Measurements from ENCODE around the gene LYZL6. TPM values are rescaled to one million over a fixed set of nuclear protein-coding genes. Genes with fewer than 3 reads are reported as not detected.
A peak's percentile ranks its signal among the peaks of the same experiment; 100 is the strongest.
"Not testable (repeated sequence)": the region's sequence is repeated elsewhere in the genome, so short reads cannot be mapped to it uniquely, and the experiment has no call there.

Gene LYZL6
- total RNA-seq, 1 experiment from 2014 or later, result not detected

DNA sequence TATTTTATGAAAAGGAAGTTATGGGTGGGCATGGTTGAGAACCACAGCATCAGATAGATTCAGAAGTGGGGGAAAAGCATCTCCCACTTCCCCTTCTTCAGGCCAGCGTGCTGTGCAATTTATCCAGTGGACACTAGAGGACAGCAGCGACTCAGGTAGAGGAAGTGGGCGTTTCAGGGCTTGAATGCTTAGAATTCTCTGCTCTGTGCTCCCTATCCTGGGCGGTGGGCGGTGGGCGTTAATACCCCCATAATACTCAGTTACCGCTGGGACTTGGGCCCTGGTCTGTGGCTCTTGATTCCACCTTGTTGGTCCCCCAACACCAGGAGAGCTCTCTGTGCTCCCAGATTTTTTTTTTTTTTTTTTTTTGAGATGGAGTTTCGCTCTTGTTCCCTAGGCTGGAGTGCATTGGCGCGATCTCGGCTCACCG is 3.7 kb upstream of the LYZL6 start:
- peak; percentile 17 for DNase-seq (ENCODE audit: low read depth)

DNA sequence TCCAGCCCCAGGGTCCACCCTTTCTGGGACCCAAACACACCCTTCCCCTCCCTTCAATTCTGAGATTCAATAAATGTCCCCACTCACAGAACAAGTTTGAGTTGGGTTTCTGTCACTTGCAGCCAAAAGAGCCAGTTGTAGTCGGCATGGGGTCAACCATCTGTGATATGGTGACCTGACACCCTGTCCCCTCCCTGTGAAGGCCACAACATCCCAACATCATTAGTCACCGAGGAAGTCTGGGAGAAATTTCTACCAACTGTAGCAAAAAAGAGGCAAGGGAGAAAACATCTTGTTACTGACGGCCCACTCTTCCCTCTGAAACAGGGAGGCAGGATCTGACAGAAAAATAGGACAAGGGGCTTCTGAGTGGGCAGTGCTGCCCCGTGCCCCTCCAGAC is 638 bp upstream of the LYZL6 start:
- DNase-seq (ENCODE audit: low read depth), result peak; percentile 20

DNA sequence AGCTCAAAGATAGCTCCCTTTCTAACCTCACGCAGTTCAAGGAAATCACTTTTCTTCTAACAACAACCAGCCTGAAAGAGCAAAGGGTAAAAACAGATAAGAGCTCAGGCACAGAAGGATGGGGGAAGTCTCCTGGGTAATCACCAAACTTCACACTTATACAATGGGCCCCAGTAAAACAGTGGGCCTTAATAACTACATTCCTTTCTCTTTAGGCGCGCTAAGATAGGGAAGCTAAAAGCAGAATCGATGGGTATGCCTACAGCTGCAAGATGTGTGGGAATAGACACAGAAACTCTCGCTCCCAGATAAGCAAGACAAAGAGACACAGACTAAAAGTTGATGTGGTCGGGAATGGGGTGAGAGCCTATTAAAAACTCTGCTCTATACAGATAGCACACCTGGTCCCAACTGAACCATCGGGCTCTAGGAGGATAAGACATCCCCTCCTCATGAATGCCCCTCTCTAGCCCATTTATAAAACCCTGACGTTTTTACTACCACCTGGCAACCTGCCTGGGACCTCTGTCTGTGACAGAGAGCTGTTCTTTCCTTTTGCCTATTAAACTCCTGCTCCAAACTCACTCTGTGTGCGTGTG is 826 bp downstream of the LYZL6 start:
- DNase-seq (ENCODE audit: low read depth), result no peak

DNA sequence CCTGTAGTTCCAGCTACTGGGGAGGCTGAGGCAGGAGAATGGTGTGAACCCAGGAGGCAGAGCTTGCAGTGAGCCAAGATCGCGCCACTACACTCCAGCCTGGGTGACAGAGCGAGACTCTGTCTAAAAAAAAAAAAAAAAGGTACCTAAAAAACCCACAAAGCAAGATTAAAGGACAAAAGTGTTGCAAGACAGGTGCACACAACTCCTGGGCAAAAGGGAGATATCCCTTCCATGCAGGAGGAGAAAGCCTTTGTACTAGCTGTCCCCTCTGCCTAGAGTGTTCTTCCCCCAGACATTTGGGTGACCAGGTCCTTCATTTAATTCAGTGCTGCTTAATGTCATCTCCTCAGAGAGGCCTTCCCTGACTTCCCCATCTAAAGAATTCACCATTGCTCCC is 5.0 kb downstream of the LYZL6 start:
- DNase-seq (ENCODE audit: low read depth), result not testable (repeated sequence)

DNA sequence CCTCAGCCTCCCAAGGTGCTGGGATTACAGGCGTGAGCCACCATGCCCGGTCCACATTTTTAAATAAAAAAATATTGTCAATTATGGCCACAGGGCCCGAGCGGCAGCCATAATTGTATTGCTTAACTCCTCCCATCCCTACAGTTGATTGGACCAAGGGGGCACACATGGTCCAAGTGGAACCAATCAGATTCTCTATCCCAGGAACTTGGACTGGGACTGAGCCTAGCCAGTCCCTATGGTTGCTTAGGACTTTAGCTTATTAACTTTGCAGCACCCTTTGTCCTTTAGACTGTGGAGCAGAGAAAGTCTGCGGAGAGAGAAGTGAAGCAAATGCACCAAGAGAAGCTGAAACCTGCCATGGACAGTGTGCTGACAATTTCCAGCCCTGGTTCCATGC is 7.5 kb downstream of the LYZL6 start:
- no peak for DNase-seq (ENCODE audit: low read depth)

DNA sequence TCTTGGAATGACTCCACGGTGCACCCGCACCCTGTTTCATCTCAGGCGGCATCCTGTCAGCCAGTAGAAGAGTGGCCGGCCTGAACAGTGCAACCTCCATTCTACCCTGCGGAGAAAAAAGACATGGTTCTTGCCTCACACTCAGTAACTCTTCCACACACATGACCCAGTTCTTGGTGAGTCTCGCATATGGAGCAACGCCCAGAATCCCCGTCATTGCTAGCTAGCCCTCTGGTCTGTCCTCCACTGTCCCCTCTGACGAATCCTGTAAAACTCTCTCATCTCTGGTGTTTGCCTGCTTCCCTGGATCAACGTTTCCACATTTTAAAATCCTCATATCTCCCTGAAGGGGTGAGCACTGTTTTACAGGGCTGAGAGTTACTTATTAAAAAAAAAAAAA is 8.8 kb downstream of the LYZL6 start:
- DNase-seq (ENCODE audit: low read depth), result no peak

DNA sequence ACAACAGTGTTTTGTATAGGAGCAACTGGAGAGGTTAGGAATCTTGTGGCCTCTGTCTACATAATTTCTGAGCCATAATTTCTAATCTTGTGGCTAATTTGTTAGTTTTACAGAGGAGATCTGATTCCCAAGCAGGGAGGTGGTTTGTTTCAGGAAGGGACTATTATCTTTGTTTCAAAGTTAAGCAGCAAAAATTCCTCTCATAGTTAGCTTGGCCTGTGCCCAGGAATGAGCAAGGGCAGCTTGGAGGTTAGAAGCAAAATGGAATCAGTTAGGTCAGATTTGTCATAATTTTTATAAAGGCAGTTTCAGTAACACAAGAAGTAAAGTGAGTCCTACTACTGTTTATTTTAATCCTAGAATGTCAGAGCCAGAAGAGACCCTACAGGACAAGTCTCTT is 10.9 kb downstream of the LYZL6 start:
- DNase-seq (ENCODE audit: low read depth), result no peak

DNA sequence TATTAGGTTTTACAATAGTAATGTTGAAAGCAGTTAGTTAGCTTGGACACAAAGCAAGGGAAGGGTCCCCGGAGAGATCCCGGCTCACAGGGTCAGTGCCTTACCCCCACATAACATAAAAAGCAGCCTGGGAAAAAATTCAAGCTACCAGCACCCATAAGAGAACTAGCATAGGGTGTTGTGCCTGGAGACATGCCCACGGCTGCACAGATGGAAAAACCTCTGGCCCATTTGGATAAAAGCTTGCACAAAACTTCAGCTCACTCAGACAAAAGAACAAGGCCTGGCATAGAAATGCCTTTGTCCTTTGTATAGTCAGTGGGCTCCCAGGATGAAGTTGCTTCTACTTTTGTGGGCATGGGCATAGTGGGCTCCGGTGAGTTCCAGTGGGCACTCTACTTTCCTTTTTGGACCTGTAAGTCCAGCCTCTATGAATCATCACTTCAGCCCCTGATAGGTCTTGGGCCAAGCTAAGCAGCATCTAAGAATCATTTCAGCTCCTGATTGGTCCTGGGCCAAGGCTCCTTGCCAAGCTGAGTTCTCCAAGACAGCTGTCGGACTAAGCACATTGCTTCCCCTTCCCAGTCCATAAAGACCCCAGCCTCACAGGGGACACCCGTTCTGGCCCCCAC is 11.6 kb downstream of the LYZL6 start:
- no peak for DNase-seq (ENCODE audit: low read depth)

DNA sequence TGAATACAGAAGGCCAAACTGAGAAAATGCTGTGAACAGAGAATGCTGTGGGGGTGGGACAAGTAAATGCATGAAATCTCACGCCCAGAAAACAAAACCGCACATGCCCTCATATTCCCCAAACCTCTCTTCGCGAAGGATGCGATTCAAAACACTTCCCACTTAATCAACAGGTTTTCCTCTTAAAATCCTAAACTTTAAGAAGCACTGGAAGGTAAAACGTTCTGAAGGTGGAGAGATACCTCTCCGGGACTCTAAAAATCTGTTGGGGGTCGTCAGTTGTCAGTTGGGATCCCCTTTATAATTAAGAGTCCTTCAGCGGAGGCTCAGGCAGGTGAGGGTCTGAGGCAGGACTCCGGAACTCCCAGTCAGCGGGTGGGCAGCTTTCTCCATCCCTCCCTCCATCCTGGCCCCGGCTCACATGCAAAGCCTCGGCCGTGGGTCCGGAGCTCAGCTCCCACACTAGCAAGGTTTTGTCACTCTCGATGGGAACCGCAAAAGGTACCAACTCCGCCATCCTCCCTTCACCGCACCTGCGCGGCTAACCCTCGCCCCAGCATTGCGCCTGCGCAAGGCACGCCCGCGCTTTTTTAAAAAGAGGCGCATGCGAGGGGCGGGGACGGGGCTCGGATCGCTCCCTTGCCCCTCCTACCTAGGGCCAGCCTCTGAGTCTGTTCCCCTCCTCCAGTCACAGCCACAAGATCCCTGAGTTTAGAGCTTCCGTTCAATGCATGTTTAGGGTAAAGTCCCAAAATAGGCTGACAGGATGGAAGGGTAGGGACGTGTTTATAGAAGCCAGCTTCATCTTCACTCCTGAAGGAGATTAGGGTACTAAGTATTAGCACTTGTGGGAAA is 13.1 kb downstream of the LYZL6 start, which contains the start of gene RDM1:
Gene RDM1, minus strand, starts transcription at position 563 of the 855 bp plus-strand sequence. Its CDS starts 46 bp downstream, at position 517.
- peak; percentile 55 for DNase-seq (ENCODE audit: low read depth)

DNA sequence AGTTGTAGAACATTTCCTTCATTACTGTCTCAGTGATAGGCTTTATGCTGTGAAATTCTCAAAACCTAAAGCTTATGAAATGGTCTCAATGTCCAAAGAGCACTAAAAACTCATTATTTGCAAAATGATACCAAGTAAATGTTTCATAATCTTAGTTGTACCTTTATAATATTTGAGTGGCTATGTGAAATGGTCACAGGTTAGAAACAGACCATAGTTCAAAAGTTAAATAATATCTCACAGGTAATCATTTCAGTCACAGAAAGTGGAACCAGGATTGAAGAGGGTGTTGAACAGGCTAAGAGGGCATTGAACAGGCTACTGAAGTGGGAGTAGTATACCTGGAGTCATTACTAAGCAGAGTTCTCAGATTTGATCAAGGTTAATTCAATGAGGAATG is 15.8 kb downstream of the LYZL6 start:
- no peak for DNase-seq (ENCODE audit: low read depth)

DNA sequence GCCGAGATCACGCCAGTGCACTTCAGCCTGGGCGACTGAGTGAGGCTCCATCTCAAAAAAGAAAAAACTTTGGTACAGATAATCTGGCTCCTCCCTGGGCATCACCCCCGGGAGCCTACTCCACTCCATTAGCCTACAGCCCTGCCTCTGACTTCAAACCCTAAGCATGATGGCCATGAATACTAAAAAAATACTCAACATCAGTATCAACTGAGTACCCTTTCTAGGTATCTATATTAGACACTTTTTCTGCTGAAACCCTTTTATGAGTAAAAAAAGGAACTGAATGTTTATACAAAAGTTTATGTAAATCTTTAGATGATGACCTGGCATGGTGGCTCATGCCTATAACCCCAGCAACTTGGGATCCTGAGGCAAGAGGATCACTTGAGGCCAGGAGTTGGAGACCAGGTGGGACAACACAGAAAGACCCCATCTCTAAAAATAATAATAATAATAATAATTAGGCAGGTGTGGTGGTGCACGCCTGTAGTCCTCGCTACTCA is 19.9 kb downstream of the LYZL6 start:
- DNase-seq (ENCODE audit: low read depth), result no peak

DNA sequence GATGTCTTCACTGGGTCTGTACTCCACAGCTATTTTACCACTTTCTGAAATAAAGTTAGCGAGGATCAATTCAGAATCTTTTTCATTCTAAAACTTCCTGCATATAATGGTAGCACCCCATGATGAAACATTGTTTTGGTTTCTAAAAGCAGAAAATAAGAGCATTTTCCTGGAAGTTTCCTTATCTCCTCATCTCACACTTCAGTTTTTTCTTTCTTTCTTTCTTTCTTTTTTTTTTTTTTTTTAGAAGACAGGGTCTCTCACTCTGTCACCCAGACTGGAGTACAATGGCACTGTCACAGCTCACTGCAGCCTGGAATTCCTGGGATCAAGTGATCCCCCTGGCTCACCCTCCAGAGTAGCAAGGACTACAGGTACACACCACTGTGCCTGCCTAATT is 23.3 kb downstream of the LYZL6 start:
- DNase-seq (ENCODE audit: low read depth), result no peak

DNA sequence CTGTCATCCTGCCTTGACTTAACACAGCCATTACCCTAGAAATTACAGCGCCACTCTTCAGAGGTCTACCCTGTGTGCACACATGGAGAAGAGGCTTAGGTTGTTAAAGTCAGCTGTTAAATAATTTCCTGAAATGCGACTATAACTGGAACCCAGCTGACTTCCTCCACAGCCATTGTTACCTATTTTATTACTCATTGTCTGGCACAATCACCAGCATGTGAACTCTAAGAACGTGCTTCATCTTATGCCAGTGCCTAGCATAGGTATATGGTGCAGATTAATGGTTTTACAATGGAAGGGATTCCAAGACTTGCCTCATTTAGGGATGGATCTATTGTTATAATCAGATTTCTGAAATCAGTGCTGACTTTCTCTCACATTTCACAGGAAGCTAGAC is 24.8 kb downstream of the LYZL6 start:
- DNase-seq (ENCODE audit: low read depth), result no peak

DNA sequence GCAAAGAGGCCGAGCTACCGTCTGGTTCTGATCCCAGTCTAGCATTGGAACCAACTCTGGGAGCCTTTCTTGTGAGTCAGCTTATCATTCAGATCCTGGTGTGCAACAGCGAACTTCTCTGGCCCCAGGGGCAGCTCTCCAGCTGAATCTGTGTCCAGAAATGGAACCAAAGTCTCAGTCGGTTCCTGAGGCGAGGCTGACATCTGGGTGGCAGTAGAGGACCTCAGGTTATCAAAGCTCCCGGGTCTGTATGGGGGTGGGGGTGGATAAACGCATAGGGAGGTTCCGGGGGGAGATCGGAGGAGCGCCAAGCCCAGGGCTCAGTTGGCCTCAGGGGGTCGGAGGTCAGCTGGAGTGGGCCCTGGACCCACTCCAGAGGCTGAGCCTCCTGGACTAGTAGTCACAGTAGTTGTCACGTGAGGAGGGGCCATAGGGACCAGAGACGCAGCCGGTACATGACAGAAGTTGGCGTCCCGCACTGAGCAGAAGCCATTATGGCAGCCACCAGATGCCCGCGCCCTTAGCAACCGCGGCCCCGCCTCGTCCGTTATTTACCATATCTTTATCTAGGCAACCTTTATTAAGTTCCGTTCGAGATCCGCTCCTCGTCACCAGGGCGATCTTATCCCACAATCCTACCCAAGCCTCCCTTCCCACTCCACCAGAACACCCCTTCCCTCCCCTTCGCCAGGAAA is 25.8 kb downstream of the LYZL6 start:
- no peak for DNase-seq (ENCODE audit: low read depth)

DNA sequence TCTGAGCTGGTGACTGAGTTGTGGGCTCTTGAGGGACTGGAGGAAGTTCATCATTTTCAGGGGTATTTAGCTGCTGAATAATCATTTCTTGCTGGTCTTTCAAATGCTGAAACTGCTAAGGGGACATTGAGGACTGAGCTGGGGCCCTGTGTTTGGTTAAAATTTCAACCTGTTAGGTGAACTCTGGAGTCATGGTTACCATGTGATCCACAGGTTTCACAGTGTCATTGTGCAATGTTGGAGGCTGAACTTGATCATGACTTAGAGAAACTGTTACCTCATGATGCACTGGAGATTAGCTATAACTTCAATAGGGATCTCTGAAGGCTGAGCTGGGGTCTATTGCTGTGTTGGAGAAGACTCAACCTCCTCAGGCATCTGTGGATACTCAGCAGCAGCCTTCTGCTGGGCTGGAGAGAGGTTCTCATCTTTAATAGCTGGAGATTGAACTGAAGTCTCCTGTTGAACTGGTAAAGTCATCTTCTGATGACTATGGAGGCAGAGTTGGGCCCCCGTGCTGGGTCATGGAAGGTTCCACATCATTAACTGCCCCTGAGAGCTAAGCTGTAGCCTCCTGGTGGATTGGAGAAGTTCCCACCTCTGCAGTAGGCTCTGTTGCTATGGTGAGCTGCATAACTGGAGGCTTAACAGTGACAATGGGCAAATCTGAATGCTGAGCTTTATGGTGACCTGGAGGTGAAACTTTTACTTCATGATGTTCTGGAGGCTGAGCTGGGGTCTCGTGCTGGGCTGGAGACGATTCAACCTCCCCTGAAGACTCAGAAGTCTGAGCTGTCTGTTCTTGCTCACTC is 28.2 kb downstream of the LYZL6 start:
- no peak for DNase-seq (ENCODE audit: low read depth)

DNA sequence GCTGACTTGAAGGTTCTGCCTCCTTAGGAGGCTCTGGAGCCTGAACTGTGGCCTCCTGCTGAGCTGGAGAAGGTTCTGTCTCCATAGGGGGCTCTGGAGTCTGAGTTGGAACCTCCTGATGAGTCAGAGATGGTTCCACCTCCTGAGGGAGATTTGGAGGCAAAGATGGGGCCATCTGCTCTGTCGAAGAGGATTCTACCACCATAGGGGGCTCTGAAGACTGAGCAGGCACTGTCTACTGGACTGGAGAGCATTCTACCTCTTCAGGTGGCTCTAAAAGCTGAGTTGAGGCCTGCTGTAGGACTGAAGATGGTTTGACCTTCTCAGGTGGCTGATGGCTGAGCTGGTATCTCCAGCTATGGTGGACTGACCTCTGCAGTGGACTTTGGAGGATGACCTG is 29.2 kb downstream of the LYZL6 start:
- no peak for DNase-seq (ENCODE audit: low read depth)

DNA sequence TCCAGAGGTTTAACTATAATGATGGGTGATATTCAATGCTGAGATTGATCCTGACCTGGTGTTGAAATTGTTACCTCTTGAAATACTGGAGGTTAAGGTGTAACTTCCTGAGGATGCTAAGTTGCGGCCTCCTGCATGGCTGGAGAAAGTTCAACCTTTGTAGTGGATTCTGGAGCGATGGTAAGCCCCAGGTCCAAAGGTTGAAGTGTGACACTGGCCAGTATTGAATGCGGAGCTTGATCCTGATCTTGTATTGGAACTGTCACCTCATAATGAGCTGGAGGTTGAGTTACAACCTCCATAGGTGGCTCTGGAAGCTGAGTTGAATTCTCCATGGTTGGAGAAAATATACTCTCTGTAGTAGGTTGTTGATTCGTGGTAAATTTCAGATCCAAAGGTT is 29.9 kb downstream of the LYZL6 start:
- no peak for DNase-seq (ENCODE audit: low read depth)

DNA sequence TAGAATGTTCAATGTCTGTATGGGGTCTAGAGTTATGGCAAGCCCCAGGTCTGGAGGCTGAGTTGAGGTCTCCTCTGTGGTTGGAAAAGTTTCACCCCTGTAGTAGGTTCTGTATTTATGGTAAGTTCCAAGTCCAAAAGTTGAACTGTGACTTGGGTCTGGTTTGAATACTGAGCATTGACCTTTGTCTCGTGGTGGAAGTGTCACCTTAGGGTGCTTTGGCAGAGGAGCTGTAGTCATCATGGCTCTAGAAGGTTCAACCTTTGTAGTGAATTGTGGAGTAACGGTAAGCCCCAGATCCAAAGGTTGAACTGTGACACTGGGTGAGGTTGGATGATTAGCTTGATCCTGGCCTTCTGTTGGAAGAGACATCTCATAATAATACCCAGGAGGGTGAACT is 30.6 kb downstream of the LYZL6 start:
- no peak for DNase-seq (ENCODE audit: low read depth)

DNA sequence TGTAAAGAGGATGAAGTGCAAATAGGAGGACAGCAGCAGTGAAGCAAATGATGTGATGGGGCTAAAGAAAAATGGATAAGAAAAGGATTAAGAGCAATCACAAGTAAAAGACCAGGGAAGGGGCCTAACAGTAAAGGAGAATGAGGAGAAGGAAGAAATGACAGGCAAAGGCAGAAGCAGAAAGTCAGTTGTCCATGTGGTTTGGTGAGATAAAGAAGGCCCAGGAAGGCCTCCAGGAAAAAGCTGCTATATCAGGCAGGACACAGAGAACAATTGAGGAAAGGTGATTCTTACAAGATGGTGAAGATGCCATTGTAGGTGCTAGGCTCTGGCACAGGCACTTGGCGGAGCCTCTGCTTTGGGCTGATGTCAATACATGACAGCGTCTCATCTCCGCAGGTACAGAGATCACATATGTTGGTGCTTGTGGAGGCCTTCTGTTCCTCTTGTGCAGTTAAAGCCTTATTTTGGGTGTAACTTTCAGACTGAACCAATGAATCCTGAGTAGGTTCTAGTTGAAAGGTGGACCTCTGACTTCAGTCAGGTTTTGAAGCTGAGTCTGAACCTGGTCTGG is 31.1 kb downstream of the LYZL6 start:
- DNase-seq (ENCODE audit: low read depth), result no peak

DNA sequence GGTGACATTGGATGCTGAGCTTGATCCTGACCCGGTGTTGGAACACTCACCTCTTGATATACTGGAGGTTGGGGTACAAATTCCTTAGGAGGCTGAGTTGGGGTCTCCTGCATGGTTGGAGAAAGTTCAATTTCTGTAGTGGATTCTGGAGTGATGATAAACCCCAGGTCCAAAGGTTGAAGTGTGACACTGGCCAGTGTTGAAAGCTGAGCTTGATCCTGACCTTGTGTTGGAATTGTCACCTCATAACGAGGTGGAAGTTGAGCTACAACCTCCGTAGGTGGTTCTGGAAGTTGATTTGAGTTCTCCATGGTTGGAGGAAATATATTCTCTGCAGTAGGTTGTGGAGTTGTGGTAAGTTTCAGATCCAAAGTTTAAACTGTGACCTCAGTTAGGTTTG is 34.1 kb downstream of the LYZL6 start:
- no peak for DNase-seq (ENCODE audit: low read depth)

DNA sequence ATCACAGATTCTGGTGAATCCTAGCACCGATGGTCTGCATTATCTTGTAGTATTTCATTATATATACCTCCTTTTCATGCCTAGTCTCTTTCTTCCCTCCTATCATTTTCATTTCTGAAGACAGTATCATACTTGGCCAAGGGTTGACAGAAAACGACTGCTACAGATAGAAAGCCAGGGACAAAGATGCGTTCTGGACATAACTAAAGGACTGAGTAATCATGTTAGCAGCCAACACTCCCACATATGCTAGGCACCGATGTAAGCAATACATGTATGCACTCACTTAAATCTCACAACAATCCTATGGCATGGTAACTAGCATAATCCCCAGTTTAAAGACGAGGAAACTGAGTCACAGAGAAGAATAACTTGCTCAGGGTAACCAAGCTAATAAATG is 35.8 kb downstream of the LYZL6 start:
- no peak for DNase-seq (ENCODE audit: low read depth)
